ENCODE results near the gene SAMD9. TPM values are rescaled to one million over a fixed set of nuclear protein-coding genes. Genes with fewer than 3 reads are reported as not detected.
"Not testable (repeated sequence)": the region's sequence is repeated elsewhere in the genome, so short reads cannot be mapped to it uniquely, and the experiment has no call there.

SAMD9 gene
- total and polyA plus RNA-seq, 10 donors: 7.0 to 44.8 (median 30.9) TPM

- Histone ChIP-seq H3K27ac (no peak overlapping the region), H3K4me1 (peaks cover 10 to 43% (median 35%) of the 10 kb centered on the region in 6 donors), H3K36me3 (peaks cover 0 to 51% (median 18%) of the 10 kb centered on the region in 6 donors), H3K4me3 (peak overlapping the region in 4 of 8 donors; percentile 48 to 69 (median 60)), H3K9me3 (peaks cover 0 to 50% (median 30%) of the 10 kb centered on the region in 8 donors), H3K27me3 (replicated peaks in 1 of 7) (no peaks in the 10 kb centered on the region)
- intact Hi-C loops (cut with DNase I; ENCODE audit: low total_unique reads): no loop called here
- TF ChIP-seq CTCF (IDR thresholded peaks at IDR 0.05 in 8 of 11, conservative IDR thresholded peaks at IDR 0.05 in 3 of 11) (no peak), POLR2AphosphoS5 (IDR thresholded peaks at IDR 0.05) (no peak), POLR2A (IDR thresholded peaks at IDR 0.05) (no peak)
- 77 to 88% (median 86%) methylated on average over 7 of the region's 7 CpGs for WGBS, 5 donors
- no peak for DNase-seq
These were observed 2.0 kb downstream of the SAMD9 start for GRCh38 chr7:93115796-93116195.

- no peak for DNase-seq
- Histone ChIP-seq H3K27ac (no peak overlapping the region), H3K36me3 (peaks cover 35 to 93% (median 71%) of the 10 kb centered on the region in 6 donors), H3K4me3 (peak overlapping the region in 1 of 8 donors; percentile 41), H3K27me3 (replicated peaks in 1 of 7) (no peaks in the 10 kb centered on the region), H3K4me1 (no peaks in the 10 kb centered on the region), H3K9me3 (peaks cover 36 to 99% (median 96%) of the 10 kb centered on the region in 8 donors)
- WGBS, 5 donors: 92 to 98% (median 98%) methylated on average over 13 of the region's 13 CpGs
- intact Hi-C loops (cut with DNase I; ENCODE audit: low total_unique reads): no loop called here
- TF ChIP-seq CTCF (IDR thresholded peaks at IDR 0.05 in 8 of 11, conservative IDR thresholded peaks at IDR 0.05 in 3 of 11): no peak
- no peak for TF ChIP-seq POLR2AphosphoS5 (IDR thresholded peaks at IDR 0.05)
- no peak for TF ChIP-seq POLR2A (IDR thresholded peaks at IDR 0.05)
These were observed 9.8 kb downstream of the SAMD9 start for GRCh38 chr7:93108003-93108402.

GRCh38 chr7:93097388-93097787 lies 20.4 kb downstream of the SAMD9 start:
- Histone ChIP-seq H3K27me3 (replicated peaks in 1 of 7) (no peaks in the 10 kb centered on the region), H3K4me3 (no peak overlapping the region), H3K4me1 (no peaks in the 10 kb centered on the region), H3K9me3 (peaks cover 25 to 75% (median 61%) of the 10 kb centered on the region in 8 donors), H3K36me3 (no peaks in the 10 kb centered on the region), H3K27ac (no peak overlapping the region)
- intact Hi-C loops (cut with DNase I; ENCODE audit: low total_unique reads): no loop called here
- TF ChIP-seq CTCF (IDR thresholded peaks at IDR 0.05 in 8 of 11, conservative IDR thresholded peaks at IDR 0.05 in 3 of 11) (no peak), POLR2AphosphoS5 (IDR thresholded peaks at IDR 0.05) (peak in 1 of 3 donors; percentile 23), POLR2A (IDR thresholded peaks at IDR 0.05) (no peak)
- no peak for DNase-seq
- 74 to 100% (median 88%) methylated on average over 2 of the region's 2 CpGs for WGBS, 5 donors

GRCh38 chr7:93092757-93093370 lies 24.9 kb downstream of the SAMD9 start:
- H3K4me1 ChIP-seq: no peaks in the 10 kb centered on the region
- TF ChIP-seq CTCF (IDR thresholded peaks at IDR 0.05 in 8 of 11, conservative IDR thresholded peaks at IDR 0.05 in 3 of 11): peak in 2 of 11 experiments; percentile 17 to 24
- TF ChIP-seq POLR2A (IDR thresholded peaks at IDR 0.05): no peak
- H3K36me3 ChIP-seq: no peaks in the 10 kb centered on the region
- no peaks in the 10 kb centered on the region for H3K27me3 ChIP-seq (replicated peaks in 1 of 7)
- intact Hi-C loops (cut with DNase I; ENCODE audit: low total_unique reads): no loop called here
- no peak overlapping the region for H3K27ac ChIP-seq
- WGBS, 5 donors: 50 to 91% (median 84%) methylated on average over 1 of the region's 1 CpG
- H3K9me3 ChIP-seq: peaks cover 0 to 52% (median 28%) of the 10 kb centered on the region in 8 donors
- no peak for DNase-seq
- H3K4me3 ChIP-seq: no peak overlapping the region

GRCh38 chr7:93073357-93073756 lies 44.4 kb downstream of the SAMD9 start:
- H3K4me3 ChIP-seq; H3K27ac ChIP-seq; intact Hi-C loops (cut with DNase I; ENCODE audit: low total_unique reads); H3K4me1 ChIP-seq; DNase-seq; H3K36me3 ChIP-seq: not testable (repeated sequence)
- Histone ChIP-seq H3K9me3 (peaks cover 0 to 16% (median 0%) of the 10 kb centered on the region in 8 donors), H3K27me3 (replicated peaks in 1 of 7) (peaks cover 0 to 21% (median 0%) of the 10 kb centered on the region in 7 donors)
- 92 to 97% (median 95%) methylated on average over 8 to 9 of the region's 9 CpGs for WGBS, 5 donors

Measured in spleen (tissue), 11 donors.